ENCODE data around the gene DUSP8. TPM values are rescaled to one million over a fixed set of nuclear protein-coding genes. Genes with fewer than 3 reads are reported as not detected.
A peak's percentile ranks its signal among the peaks of the same experiment; 100 is the strongest.

DUSP8 gene
- total and polyA plus RNA-seq, 12 donors, result 5.9 to 53.5 (median 18.9) TPM

- Histone ChIP-seq H3K4me3 (peak overlapping the region in 3 of 10 donors; percentile 0 to 4 (median 0)), H3K4me1 (peaks cover 42 to 64% (median 63%) of the 10 kb centered on the region in 9 donors), H3K27ac (peak overlapping the region in 9 of 10 donors; percentile 6 to 72 (median 45)), H3K27me3 (peaks cover 0 to 7% (median 0%) of the 10 kb centered on the region in 7 donors), H3K36me3 (peaks cover 0 to 28% (median 0%) of the 10 kb centered on the region in 9 donors), H3K9me3 (peaks cover 0 to 3% (median 0%) of the 10 kb centered on the region in 11 donors)
- intact Hi-C loops (cut with DNase I), result no loop called here
- WGBS, 2 donors, result 41 to 52% methylated on average over 16 of the region's 16 CpGs
- peak in 1 of 2 donors; percentile 23 for DNase-seq
- peak in 1 of 8 donors; percentile 10 for ATAC-seq
- no peak for TF ChIP-seq CTCF (IDR thresholded peaks at IDR 0.05)
Observed at GRCh38 chr11:1536065-1536843, 35.8 kb downstream of the DUSP8 start.

- TF ChIP-seq CTCF (IDR thresholded peaks at IDR 0.05), result no peak
- ATAC-seq (peak in 1 of 8 donors; percentile 14), DNase-seq (peak in 1 of 2 donors; percentile 15)
- Histone ChIP-seq H3K4me3 (no peak overlapping the region), H3K36me3 (peaks cover 0 to 28% (median 0%) of the 10 kb centered on the region in 9 donors), H3K4me1 (peaks cover 50 to 80% (median 77%) of the 10 kb centered on the region in 9 donors), H3K9me3 (peaks cover 0 to 3% (median 0%) of the 10 kb centered on the region in 11 donors), H3K27me3 (peaks cover 0 to 7% (median 0%) of the 10 kb centered on the region in 7 donors), H3K27ac (peak overlapping the region in 3 of 10 donors; percentile 41 to 72 (median 71))
- intact Hi-C loops (cut with DNase I), result loop anchor here in 1 of 10 donors (5.0 kb wide), 1 partner anchor 232 kb away; no protein-coding TSS in a partner anchor
- 75 to 78% methylated on average over 14 of the region's 14 CpGs for WGBS, 2 donors
Observed at GRCh38 chr11:1534682-1535081, 37.4 kb downstream of the DUSP8 start.

GRCh38 chr11:1534171-1534570, 37.9 kb downstream of the DUSP8 start:
- ATAC-seq, result no peak
- TF ChIP-seq CTCF (IDR thresholded peaks at IDR 0.05), result no peak
- DNase-seq, result no peak
- Histone ChIP-seq H3K9me3 (peaks cover 0 to 3% (median 0%) of the 10 kb centered on the region in 11 donors), H3K27me3 (peaks cover 0 to 7% (median 0%) of the 10 kb centered on the region in 7 donors), H3K27ac (peak overlapping the region in 6 of 10 donors; percentile 41 to 83 (median 72)), H3K4me3 (no peak overlapping the region), H3K4me1 (peaks cover 50 to 85% (median 82%) of the 10 kb centered on the region in 9 donors), H3K36me3 (peaks cover 0 to 28% (median 0%) of the 10 kb centered on the region in 9 donors)
- 91 to 92% methylated on average over 7 of the region's 7 CpGs for WGBS, 2 donors
- intact Hi-C loops (cut with DNase I), result loop anchor here in 1 of 10 donors (5.0 kb wide), 1 partner anchor 232 kb away; no protein-coding TSS in a partner anchor

GRCh38 chr11:1533342-1533725, 38.7 kb downstream of the DUSP8 start:
- peaks cover 53 to 93% (median 90%) of the 10 kb centered on the region in 9 donors for H3K4me1 ChIP-seq
- no peak for TF ChIP-seq CTCF (IDR thresholded peaks at IDR 0.05)
- intact Hi-C loops (cut with DNase I), result loop anchor here in 1 of 10 donors (5.0 kb wide), 1 partner anchor 231 kb away; no protein-coding TSS in a partner anchor
- H3K27me3 ChIP-seq, result peaks cover 0 to 7% (median 0%) of the 10 kb centered on the region in 7 donors
- DNase-seq, result no peak
- WGBS, 2 donors, result 81 to 85% methylated on average over 10 of the region's 10 CpGs
- no peak overlapping the region for H3K4me3 ChIP-seq
- peaks cover 0 to 3% (median 0%) of the 10 kb centered on the region in 11 donors for H3K9me3 ChIP-seq
- H3K27ac ChIP-seq, result peak overlapping the region; percentile 47 to 88 (median 68)
- ATAC-seq, result no peak
- H3K36me3 ChIP-seq, result peaks cover 0 to 28% (median 0%) of the 10 kb centered on the region in 9 donors

All from heart right ventricle (tissue), 16 donors.